ENCODE results near the gene RNASEH1.
A peak's percentile ranks its signal among the peaks of the same experiment; 100 is the strongest.

RNASEH1 gene

DNA sequence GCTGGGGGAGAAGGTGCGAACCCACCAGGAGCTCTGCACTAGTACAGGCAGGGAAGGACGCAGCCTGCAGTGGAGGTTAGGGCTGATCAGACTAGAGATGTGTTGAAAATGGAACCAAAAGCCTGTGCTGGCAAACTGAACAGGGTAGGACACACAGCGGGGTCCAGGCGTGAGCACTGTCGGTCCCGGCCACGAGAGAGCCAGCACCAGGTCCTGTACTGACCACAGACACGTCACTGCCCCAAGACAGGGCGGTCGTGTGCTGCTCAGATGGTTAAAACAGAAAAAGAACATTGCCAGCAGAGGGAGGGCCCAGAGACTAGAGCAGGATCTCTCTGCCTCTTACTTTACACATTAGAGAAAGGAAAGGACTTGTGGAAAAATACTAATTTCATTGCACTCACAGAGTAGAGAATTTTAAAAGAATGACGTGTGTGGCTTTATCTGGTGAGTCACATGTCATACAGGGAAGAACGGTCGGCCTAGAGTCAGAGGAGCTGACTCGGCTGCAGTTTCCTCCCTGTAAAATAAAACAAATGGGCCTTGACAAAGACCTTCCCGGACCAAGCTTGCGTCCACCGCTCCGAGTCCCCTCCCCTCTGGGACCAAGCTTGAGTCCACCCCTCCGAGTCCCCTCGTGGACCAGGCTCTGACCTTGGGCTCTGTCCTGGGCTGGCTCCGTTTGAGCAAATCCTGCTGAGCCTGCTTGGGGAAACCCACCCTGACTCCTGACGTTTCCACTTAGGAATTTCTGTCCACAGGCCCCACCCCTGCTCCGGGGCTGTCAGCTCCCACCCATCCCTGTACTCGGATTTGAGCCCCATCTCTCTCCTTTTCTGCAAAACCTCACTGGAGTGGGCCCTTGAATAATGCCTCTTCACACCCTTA, 22.1 kb downstream of the RNASEH1 start:
- H3K27me3 ChIP-seq (ENCODE audit: insufficient read depth, low read length, poor library complexity, severe bottlenecking): no peaks in the 10 kb centered on the region
- no peaks in the 10 kb centered on the region for H4K20me1 ChIP-seq (ENCODE audit: insufficient read depth, low read length, poor library complexity, severe bottlenecking)
- peaks cover 7% of the 10 kb centered on the region for H3K4me1 ChIP-seq (ENCODE audit: insufficient read depth, low read length, poor library complexity, severe bottlenecking)
- H3K4me3 ChIP-seq (ENCODE audit: low read length, poor library complexity, severe bottlenecking): peak overlapping the region; percentile 79
- H3K79me2 ChIP-seq (ENCODE audit: insufficient read depth, low read length): no peaks in the 10 kb centered on the region
- peak overlapping the region; percentile 82 for H3K9ac ChIP-seq (ENCODE audit: low read depth, low read length, poor library complexity, severe bottlenecking)
- H2AFZ ChIP-seq (ENCODE audit: low read length): peak overlapping the region; percentile 74
- peak overlapping the region; percentile 68 for H3K4me2 ChIP-seq (ENCODE audit: low read depth, low read length, poor library complexity, severe bottlenecking)
- H3K9me3 ChIP-seq (ENCODE audit: insufficient read depth, low read depth, low read length): no peaks in the 10 kb centered on the region
- H3K36me3 ChIP-seq (ENCODE audit: insufficient read depth, low read length): peaks cover 15% of the 10 kb centered on the region; the same call in 1 of the 2 replicates
- no peaks in the 10 kb centered on the region for H3K9me2 ChIP-seq (replicated peaks; ENCODE audit: low read depth, low read length)
- H3F3A ChIP-seq (ENCODE audit: low read depth): no peaks in the 10 kb centered on the region
- TF ChIP-seq, protein P1, sequence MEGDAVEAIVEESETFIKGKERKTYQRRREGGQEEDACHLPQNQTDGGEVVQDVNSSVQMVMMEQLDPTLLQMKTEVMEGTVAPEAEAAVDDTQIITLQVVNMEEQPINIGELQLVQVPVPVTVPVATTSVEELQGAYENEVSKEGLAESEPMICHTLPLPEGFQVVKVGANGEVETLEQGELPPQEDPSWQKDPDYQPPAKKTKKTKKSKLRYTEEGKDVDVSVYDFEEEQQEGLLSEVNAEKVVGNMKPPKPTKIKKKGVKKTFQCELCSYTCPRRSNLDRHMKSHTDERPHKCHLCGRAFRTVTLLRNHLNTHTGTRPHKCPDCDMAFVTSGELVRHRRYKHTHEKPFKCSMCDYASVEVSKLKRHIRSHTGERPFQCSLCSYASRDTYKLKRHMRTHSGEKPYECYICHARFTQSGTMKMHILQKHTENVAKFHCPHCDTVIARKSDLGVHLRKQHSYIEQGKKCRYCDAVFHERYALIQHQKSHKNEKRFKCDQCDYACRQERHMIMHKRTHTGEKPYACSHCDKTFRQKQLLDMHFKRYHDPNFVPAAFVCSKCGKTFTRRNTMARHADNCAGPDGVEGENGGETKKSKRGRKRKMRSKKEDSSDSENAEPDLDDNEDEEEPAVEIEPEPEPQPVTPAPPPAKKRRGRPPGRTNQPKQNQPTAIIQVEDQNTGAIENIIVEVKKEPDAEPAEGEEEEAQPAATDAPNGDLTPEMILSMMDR (conservative IDR thresholded peaks at IDR 0.05; ENCODE audit: low read length): no peak
- TF ChIP-seq EZH2phosphoT487 (IDR thresholded peaks at IDR 0.05; ENCODE audit: borderline replicate concordance): no peak

DNA sequence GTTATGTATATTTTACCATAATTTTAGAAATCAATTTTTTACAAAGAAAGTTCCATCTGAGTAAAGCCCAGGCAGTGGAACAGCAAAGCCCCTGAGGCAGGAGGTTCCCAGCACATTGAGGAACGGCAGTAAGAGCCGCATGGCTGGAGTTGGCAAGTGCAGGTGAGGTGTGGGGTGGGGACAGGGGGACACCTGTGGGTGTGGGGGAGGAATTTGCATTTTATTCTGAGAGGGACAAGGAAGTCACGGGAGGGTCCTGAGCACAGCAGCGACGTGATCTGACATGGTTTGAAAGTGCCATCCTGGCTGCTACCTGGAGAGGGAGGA, 22.7 kb downstream of the RNASEH1 start:
- H3K79me2 ChIP-seq (ENCODE audit: insufficient read depth, low read length): no peaks in the 10 kb centered on the region
- peak overlapping the region; percentile 79 for H3K4me3 ChIP-seq (ENCODE audit: low read length, poor library complexity, severe bottlenecking)
- H3K9me3 ChIP-seq (ENCODE audit: insufficient read depth, low read depth, low read length): no peaks in the 10 kb centered on the region
- H3K4me1 ChIP-seq (ENCODE audit: insufficient read depth, low read length, poor library complexity, severe bottlenecking): peaks cover 7% of the 10 kb centered on the region
- H3K9ac ChIP-seq (ENCODE audit: low read depth, low read length, poor library complexity, severe bottlenecking): peak overlapping the region; percentile 82
- H3F3A ChIP-seq (ENCODE audit: low read depth): no peaks in the 10 kb centered on the region
- peaks cover 10% of the 10 kb centered on the region; the same call in 1 of the 2 replicates for H3K36me3 ChIP-seq (ENCODE audit: insufficient read depth, low read length)
- no peaks in the 10 kb centered on the region for H4K20me1 ChIP-seq (ENCODE audit: insufficient read depth, low read length, poor library complexity, severe bottlenecking)
- no peaks in the 10 kb centered on the region for H3K27me3 ChIP-seq (ENCODE audit: insufficient read depth, low read length, poor library complexity, severe bottlenecking)
- H3K4me2 ChIP-seq (ENCODE audit: low read depth, low read length, poor library complexity, severe bottlenecking): peak overlapping the region; percentile 68
- H2AFZ ChIP-seq (ENCODE audit: low read length): no peak overlapping the region
- TF ChIP-seq, protein P1 (conservative IDR thresholded peaks at IDR 0.05; ENCODE audit: low read length): no peak
- H3K9me2 ChIP-seq (replicated peaks; ENCODE audit: low read depth, low read length): no peaks in the 10 kb centered on the region

DNA sequence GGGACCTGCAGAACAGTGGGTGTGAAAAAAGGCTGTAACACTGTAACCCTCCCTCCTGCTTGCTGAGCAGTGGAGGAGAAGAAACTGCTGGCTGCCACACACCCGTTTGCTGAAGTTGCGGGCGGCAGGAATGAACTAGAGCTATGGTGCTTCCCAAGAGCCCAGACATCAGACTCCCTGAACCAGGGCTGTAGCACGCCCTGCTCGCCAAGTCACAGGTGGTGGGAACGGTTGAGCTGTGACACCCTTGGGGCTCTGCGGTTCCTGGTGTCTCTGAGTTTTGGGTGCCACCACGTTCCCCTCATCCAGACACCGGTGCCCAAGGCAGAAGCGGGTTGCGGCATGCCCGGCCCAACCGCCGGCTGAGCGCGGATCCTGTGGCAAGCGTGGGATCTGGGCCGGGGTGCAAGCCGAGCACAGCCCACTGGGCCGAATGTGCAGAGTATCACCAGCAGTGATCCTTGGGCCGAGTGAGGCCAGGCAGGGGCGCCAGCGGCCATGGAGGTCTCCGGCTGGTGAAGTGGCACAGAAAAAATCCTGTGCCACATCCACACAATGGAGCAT, 23.8 kb downstream of the RNASEH1 start:
- H3K36me3 ChIP-seq (ENCODE audit: insufficient read depth, low read length): peaks cover 4% of the 10 kb centered on the region; the same call in 1 of the 2 replicates
- TF ChIP-seq, protein P1 (conservative IDR thresholded peaks at IDR 0.05; ENCODE audit: low read length): no peak
- no peak for TF ChIP-seq EZH2phosphoT487 (IDR thresholded peaks at IDR 0.05; ENCODE audit: borderline replicate concordance)

More for the DNA sequence above, 23.8 kb downstream of the RNASEH1 start:
- Histone ChIP-seq H3K4me3 (ENCODE audit: low read length, poor library complexity, severe bottlenecking) (no peak overlapping the region), H3K9me2 (replicated peaks; ENCODE audit: low read depth, low read length) (no peaks in the 10 kb centered on the region), H3K9me3 (ENCODE audit: insufficient read depth, low read depth, low read length) (no peaks in the 10 kb centered on the region), H3K79me2 (ENCODE audit: insufficient read depth, low read length) (no peaks in the 10 kb centered on the region), H4K20me1 (ENCODE audit: insufficient read depth, low read length, poor library complexity, severe bottlenecking) (no peaks in the 10 kb centered on the region), H3F3A (ENCODE audit: low read depth) (no peaks in the 10 kb centered on the region), H2AFZ (ENCODE audit: low read length) (no peak overlapping the region), H3K27me3 (ENCODE audit: insufficient read depth, low read length, poor library complexity, severe bottlenecking) (no peaks in the 10 kb centered on the region), H3K9ac (ENCODE audit: low read depth, low read length, poor library complexity, severe bottlenecking) (no peak overlapping the region), H3K4me2 (ENCODE audit: low read depth, low read length, poor library complexity, severe bottlenecking) (no peak overlapping the region), H3K4me1 (ENCODE audit: insufficient read depth, low read length, poor library complexity, severe bottlenecking) (peaks cover 7% of the 10 kb centered on the region)

Data from Loucy (cell line).